ENCODE data around the gene TMEM184B. TPM values are rescaled to one million over a fixed set of nuclear protein-coding genes. Genes with fewer than 3 reads are reported as not detected.

Gene TMEM184B
- total and polyA plus RNA-seq, 10 donors, result 5.0 to 105 (median 45.1) TPM

GRCh38 chr22:38221407-38221806, 51.4 kb downstream of the TMEM184B start:
- intact Hi-C loops (cut with DNase I; ENCODE audit: low total_unique reads), result loop anchor here (10.0 kb wide), 1 partner anchor 97 kb away; no protein-coding TSS in a partner anchor
- Histone ChIP-seq H3K4me1 (peaks cover 7 to 35% (median 25%) of the 10 kb centered on the region in 6 donors), H3K27ac (no peak overlapping the region), H3K9me3 (no peaks in the 10 kb centered on the region), H3K36me3 (peaks cover 2 to 65% (median 33%) of the 10 kb centered on the region in 6 donors), H3K4me3 (no peak overlapping the region), H3K27me3 (replicated peaks in 1 of 7) (no peaks in the 10 kb centered on the region)
- no peak for TF ChIP-seq POLR2A (IDR thresholded peaks at IDR 0.05)
- TF ChIP-seq POLR2AphosphoS5 (IDR thresholded peaks at IDR 0.05), result peak in 1 of 3 donors; percentile 6
- 94 to 100% (median 97%) methylated on average over 5 to 22 of the region's 22 CpGs for WGBS, 5 donors
- DNase-seq, result no peak

DNA sequence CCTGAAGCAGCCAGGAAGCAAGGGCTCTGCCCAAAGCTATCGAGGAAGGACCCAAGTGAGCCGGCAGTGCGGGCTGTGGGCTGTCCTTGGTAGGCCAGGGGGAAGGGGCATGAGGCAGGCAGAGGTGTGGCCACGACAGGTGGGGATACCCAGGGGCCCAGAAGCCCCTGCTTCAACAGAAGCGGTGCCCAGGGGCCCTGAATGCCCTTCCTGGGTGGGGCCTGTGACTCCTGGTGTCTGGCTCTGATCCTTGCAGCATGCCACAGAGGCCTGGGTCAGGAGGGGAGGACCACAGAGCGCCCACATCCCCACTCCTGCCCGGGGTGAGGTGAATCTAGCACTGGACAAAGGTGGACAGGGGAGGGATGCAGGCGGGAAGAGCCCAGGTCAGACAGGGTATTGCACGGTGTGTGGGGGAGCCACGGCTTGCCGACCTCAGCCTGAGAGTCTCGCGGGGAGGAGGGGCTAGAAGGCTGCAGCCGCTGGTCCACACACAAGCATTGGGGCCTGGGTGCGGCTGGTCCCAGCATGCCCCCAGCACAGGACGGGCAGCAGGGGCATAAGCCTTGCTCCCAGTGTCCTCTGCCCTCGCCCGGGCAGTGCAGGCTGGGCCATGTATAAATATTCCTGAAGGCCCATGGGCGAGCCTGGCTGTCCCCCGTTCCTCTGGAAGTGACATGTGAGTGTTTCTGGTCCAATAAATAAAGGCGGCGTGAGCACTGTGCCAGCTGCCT, 52.0 kb downstream of the TMEM184B start:
- Histone ChIP-seq H3K4me3 (no peak overlapping the region), H3K27ac (peak overlapping the region in 5 of 8 donors; percentile 48 to 76 (median 71)), H3K9me3 (no peaks in the 10 kb centered on the region), H3K36me3 (peaks cover 2 to 59% (median 30%) of the 10 kb centered on the region in 6 donors), H3K27me3 (replicated peaks in 1 of 7) (no peaks in the 10 kb centered on the region), H3K4me1 (peaks cover 7 to 35% (median 27%) of the 10 kb centered on the region in 6 donors)
- intact Hi-C loops (cut with DNase I; ENCODE audit: low total_unique reads), result loop anchor here (10.0 kb wide), 1 partner anchor 96 kb away; no protein-coding TSS in a partner anchor
- WGBS, 5 donors, result 89 to 91% (median 90%) methylated on average over 16 to 22 of the region's 22 CpGs
- no peak for DNase-seq
- TF ChIP-seq CTCF (IDR thresholded peaks at IDR 0.05 in 8 of 11, conservative IDR thresholded peaks at IDR 0.05 in 3 of 11), result no peak
- TF ChIP-seq POLR2AphosphoS5 (IDR thresholded peaks at IDR 0.05), result no peak
- no peak for TF ChIP-seq POLR2A (IDR thresholded peaks at IDR 0.05)

DNA sequence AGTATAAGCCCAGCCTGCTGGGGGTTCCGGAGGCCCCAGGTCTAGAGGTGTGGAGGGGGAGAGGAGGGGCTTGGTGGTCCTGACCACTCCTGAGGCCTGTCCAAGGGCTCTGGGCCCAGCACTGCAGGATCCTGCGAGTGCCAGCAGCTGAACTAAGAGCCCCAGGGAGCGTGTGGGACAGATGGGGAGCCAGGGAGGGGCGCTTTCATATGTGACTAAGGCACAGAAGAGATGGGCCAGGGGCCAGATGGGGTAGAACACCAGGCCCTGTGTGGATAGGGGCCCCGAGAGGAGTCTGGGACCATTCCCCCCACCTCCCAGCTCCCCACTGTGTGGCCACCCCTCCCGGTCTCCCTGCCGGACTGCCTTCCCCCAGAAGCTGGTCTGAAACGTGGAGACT, 52.6 kb downstream of the TMEM184B start:
- 89 to 98% (median 94%) methylated on average over 5 to 8 of the region's 8 CpGs for WGBS, 5 donors
- TF ChIP-seq CTCF (IDR thresholded peaks at IDR 0.05 in 8 of 11, conservative IDR thresholded peaks at IDR 0.05 in 3 of 11) (no peak), POLR2AphosphoS5 (IDR thresholded peaks at IDR 0.05) (no peak), POLR2A (IDR thresholded peaks at IDR 0.05) (no peak)
- peak overlapping the region in 6 of 8 donors; percentile 48 to 76 (median 72) for H3K27ac ChIP-seq
- DNase-seq, result no peak
- no peaks in the 10 kb centered on the region for H3K27me3 ChIP-seq (replicated peaks in 1 of 7)
- H3K36me3 ChIP-seq, result peaks cover 1 to 52% (median 25%) of the 10 kb centered on the region in 6 donors
- no peak overlapping the region for H3K4me3 ChIP-seq
- H3K9me3 ChIP-seq, result no peaks in the 10 kb centered on the region
- intact Hi-C loops (cut with DNase I; ENCODE audit: low total_unique reads), result loop anchor here (10.0 kb wide), 1 partner anchor 95 kb away; no protein-coding TSS in a partner anchor
- H3K4me1 ChIP-seq, result peaks cover 7 to 35% (median 28%) of the 10 kb centered on the region in 6 donors

DNA sequence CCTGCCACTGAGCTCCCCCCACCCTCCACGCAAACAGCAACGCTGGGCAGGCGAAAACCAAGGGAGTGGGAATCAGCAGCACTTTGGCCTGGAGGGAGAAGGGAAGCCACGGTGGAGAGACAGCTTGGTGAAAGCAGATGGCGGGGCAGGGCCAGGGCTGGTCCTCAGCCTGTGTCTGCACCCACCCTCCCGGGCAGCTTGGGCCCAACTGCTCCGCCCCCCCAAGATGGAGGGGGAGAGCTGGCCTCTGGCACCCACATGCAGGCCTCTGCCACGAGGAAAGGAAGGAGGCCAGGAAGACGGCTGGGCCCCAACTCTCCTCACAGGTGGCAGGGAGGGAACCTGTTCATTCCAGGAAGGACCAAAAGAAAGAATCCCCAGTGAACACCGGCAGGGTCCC, 53.2 kb downstream of the TMEM184B start:
- Histone ChIP-seq H3K9me3 (no peaks in the 10 kb centered on the region), H3K4me1 (peaks cover 7 to 40% (median 34%) of the 10 kb centered on the region in 6 donors), H3K4me3 (no peak overlapping the region), H3K36me3 (peaks cover 0 to 47% (median 20%) of the 10 kb centered on the region in 6 donors), H3K27ac (peak overlapping the region in 6 of 8 donors; percentile 48 to 76 (median 72)), H3K27me3 (replicated peaks in 1 of 7) (peaks cover 0 to 1% (median 0%) of the 10 kb centered on the region in 7 donors)
- WGBS, 5 donors, result 78 to 83% (median 81%) methylated on average over 7 to 10 of the region's 10 CpGs
- intact Hi-C loops (cut with DNase I; ENCODE audit: low total_unique reads), result loop anchor here (10.0 kb wide), 1 partner anchor 95 kb away; no protein-coding TSS in a partner anchor
- DNase-seq, result no peak
- peak in 1 of 3 donors; percentile 55 for TF ChIP-seq POLR2AphosphoS5 (IDR thresholded peaks at IDR 0.05)
- no peak for TF ChIP-seq CTCF (IDR thresholded peaks at IDR 0.05 in 8 of 11, conservative IDR thresholded peaks at IDR 0.05 in 3 of 11)

Measured in spleen (tissue), 11 donors.